Measurements from ENCODE around the gene DUOXA1.

DNA sequence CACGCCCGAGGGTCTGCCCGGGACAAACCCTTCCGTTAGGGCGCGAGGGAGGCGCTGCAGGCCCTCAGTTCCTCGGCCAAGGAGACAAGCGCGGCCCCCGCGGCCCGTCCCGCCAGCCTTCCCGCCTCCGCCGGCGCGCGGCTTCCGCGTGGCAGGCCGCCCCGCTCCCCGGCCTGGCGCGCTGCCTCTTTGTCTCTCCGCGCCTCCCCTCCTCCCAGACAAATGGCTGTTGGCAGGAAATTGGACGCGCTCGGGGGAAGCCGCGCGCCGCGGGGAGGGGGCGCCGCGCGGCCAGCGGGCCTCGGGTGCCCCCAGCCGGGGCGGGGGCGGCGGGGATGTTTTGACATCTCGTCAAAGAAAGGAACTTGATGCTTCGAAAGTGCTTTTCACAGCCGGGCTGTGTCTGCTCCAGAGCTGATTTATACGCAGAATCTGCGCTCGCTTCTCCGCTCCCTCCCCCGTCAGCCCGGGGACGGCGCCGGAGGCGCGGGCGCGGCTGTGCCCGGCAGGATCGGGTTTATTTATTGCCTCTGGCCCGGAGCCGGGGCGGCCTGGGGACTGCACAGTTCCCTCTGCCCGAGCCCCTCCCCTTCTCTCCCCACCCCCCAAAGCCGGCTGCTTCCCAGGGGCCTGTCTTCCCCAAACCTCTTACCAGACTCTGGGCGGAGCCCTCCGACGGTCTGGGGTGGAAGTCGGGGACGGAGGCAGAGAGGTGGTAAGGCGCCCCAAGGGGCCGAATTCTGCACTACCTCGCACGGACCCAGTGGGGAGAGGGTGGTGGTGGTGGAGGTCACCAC is 37.4 kb upstream of the DUOXA1 start:
- TF ChIP-seq, protein P1, sequence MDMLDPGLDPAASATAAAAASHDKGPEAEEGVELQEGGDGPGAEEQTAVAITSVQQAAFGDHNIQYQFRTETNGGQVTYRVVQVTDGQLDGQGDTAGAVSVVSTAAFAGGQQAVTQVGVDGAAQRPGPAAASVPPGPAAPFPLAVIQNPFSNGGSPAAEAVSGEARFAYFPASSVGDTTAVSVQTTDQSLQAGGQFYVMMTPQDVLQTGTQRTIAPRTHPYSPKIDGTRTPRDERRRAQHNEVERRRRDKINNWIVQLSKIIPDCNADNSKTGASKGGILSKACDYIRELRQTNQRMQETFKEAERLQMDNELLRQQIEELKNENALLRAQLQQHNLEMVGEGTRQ (IDR thresholded peaks at IDR 0.05; ENCODE audit: low read depth, low read length) = no peak
- TF ChIP-seq, protein P2, sequence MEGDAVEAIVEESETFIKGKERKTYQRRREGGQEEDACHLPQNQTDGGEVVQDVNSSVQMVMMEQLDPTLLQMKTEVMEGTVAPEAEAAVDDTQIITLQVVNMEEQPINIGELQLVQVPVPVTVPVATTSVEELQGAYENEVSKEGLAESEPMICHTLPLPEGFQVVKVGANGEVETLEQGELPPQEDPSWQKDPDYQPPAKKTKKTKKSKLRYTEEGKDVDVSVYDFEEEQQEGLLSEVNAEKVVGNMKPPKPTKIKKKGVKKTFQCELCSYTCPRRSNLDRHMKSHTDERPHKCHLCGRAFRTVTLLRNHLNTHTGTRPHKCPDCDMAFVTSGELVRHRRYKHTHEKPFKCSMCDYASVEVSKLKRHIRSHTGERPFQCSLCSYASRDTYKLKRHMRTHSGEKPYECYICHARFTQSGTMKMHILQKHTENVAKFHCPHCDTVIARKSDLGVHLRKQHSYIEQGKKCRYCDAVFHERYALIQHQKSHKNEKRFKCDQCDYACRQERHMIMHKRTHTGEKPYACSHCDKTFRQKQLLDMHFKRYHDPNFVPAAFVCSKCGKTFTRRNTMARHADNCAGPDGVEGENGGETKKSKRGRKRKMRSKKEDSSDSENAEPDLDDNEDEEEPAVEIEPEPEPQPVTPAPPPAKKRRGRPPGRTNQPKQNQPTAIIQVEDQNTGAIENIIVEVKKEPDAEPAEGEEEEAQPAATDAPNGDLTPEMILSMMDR (conservative IDR thresholded peaks at IDR 0.05; ENCODE audit: low read depth, low read length) = peak; percentile 65
- peak; percentile 46; the same call in 1 of the 2 replicates for TF ChIP-seq POLR2A (IDR thresholded peaks at IDR 0.05; ENCODE audit: low read depth, low read length)
- 0 out of 2 replicates have a peak, but pooled peaks have one; percentile 15 for TF ChIP-seq BHLHE40 (IDR thresholded peaks at IDR 0.05; ENCODE audit: low read depth, low read length)
- TF ChIP-seq RAD21 (IDR thresholded peaks at IDR 0.05; ENCODE audit: low read length) = peak; percentile 39
- TF ChIP-seq RCOR1 (IDR thresholded peaks at IDR 0.05; ENCODE audit: insufficient replicate concordance, low read length) = no peak
- TF ChIP-seq MAZ (IDR thresholded peaks at IDR 0.05; ENCODE audit: borderline replicate concordance, low read depth, low read length) = peak; percentile 71; the same call in 1 of the 2 replicates
- TF ChIP-seq MXI1 (IDR thresholded peaks at IDR 0.05; ENCODE audit: borderline replicate concordance, low read depth, low read length) = 0 out of 2 replicates have a peak, but pooled peaks have one; percentile 8

Measured in IMR-90 (cell line).